Measurements from ENCODE around the gene COL1A2. TPM values are rescaled to one million over a fixed set of nuclear protein-coding genes. Genes with fewer than 3 reads are reported as not detected.

The COL1A2 gene
- total RNA-seq, 1 donor from 2014 or later: 28.0 TPM

- no peak overlapping the region for H3K9ac ChIP-seq
- Mint-ChIP-seq H3K27me3 (ENCODE audit: insufficient read depth, low read depth) (no peaks in the 10 kb centered on the region), H3K4me3 (no peak overlapping the region)
Measured at GRCh38 chr7:94401428-94401814, 6.7 kb downstream of the COL1A2 start.

GRCh38 chr7:94403546-94403945 is 8.9 kb downstream of the COL1A2 start:
- no peaks in the 10 kb centered on the region for H3K27me3 ChIP-seq
- H3K4me2 ChIP-seq: no peak overlapping the region
- H3K9ac ChIP-seq: no peak overlapping the region
- no peaks in the 10 kb centered on the region for H3K79me2 ChIP-seq (ENCODE audit: low read depth)
- H3K4me3 Mint-ChIP-seq: no peak overlapping the region
- no peaks in the 10 kb centered on the region for H3K9me3 ChIP-seq (ENCODE audit: low read depth)
- no peak overlapping the region for H3K4me3 ChIP-seq
- H2AFZ ChIP-seq (replicated peaks): no peak overlapping the region
- H3K27ac ChIP-seq: no peak overlapping the region
- no peaks in the 10 kb centered on the region for H3K4me1 ChIP-seq
- H3K27ac Mint-ChIP-seq: no peak overlapping the region
- no peaks in the 10 kb centered on the region for H3F3A ChIP-seq (ENCODE audit: low read depth)
- H3K27me3 Mint-ChIP-seq (ENCODE audit: insufficient read depth, low read depth): no peaks in the 10 kb centered on the region
- no peak for DNase-seq (ENCODE audit: low spot score)
- H3K36me3 Mint-ChIP-seq: no peaks in the 10 kb centered on the region
- peaks cover 9% of the 10 kb centered on the region for H3K36me3 ChIP-seq
- no peaks in the 10 kb centered on the region for H4K20me1 ChIP-seq (ENCODE audit: low read depth)
- H3K4me1 Mint-ChIP-seq: no peaks in the 10 kb centered on the region
- TF ChIP-seq EZH2phosphoT487 (IDR thresholded peaks at IDR 0.05): no peak
- no peak for TF ChIP-seq EZH2 (IDR thresholded peaks at IDR 0.05)
- no peak for TF ChIP-seq CTCF (IDR thresholded peaks at IDR 0.05)
- no peaks in the 10 kb centered on the region for H3K9me3 Mint-ChIP-seq

More at GRCh38 chr7:94401428-94401814, 6.7 kb downstream of the COL1A2 start:
- H4K20me1 ChIP-seq (ENCODE audit: low read depth): no peaks in the 10 kb centered on the region
- H3K4me2 ChIP-seq: no peak overlapping the region
- Mint-ChIP-seq H3K4me1 (no peaks in the 10 kb centered on the region), H3K36me3 (no peaks in the 10 kb centered on the region), H3K9me3 (no peaks in the 10 kb centered on the region), H3K27ac (no peak overlapping the region)
- H3F3A ChIP-seq (ENCODE audit: low read depth): no peaks in the 10 kb centered on the region
- no peaks in the 10 kb centered on the region for H3K9me3 ChIP-seq (ENCODE audit: low read depth)
- H2AFZ ChIP-seq (replicated peaks): no peak overlapping the region
- H3K4me1 ChIP-seq: no peaks in the 10 kb centered on the region
- peaks cover 2% of the 10 kb centered on the region for H3K79me2 ChIP-seq (ENCODE audit: low read depth)
- no peak overlapping the region for H3K4me3 ChIP-seq
- no peak for DNase-seq (ENCODE audit: low spot score)
- H3K27me3 ChIP-seq: no peaks in the 10 kb centered on the region
- no peak overlapping the region for H3K27ac ChIP-seq
- H3K36me3 ChIP-seq: peaks cover 9% of the 10 kb centered on the region
- TF ChIP-seq EZH2phosphoT487 (IDR thresholded peaks at IDR 0.05) (no peak), CTCF (IDR thresholded peaks at IDR 0.05) (no peak), EZH2 (IDR thresholded peaks at IDR 0.05) (no peak)

- H3F3A ChIP-seq (ENCODE audit: low read depth): no peaks in the 10 kb centered on the region
- no peaks in the 10 kb centered on the region for H3K27me3 Mint-ChIP-seq (ENCODE audit: insufficient read depth, low read depth)
- H3K36me3 ChIP-seq: peaks cover 9% of the 10 kb centered on the region
- no peaks in the 10 kb centered on the region for H3K4me1 ChIP-seq
- H3K36me3 Mint-ChIP-seq: no peaks in the 10 kb centered on the region
- H3K9ac ChIP-seq: no peak overlapping the region
- H3K4me2 ChIP-seq: no peak overlapping the region
- no peaks in the 10 kb centered on the region for H3K9me3 Mint-ChIP-seq
- H3K79me2 ChIP-seq (ENCODE audit: low read depth): no peaks in the 10 kb centered on the region
- H3K27ac ChIP-seq: no peak overlapping the region
- H3K4me3 ChIP-seq: no peak overlapping the region
- no peaks in the 10 kb centered on the region for H3K27me3 ChIP-seq
- H3K27ac Mint-ChIP-seq: no peak overlapping the region
- H4K20me1 ChIP-seq (ENCODE audit: low read depth): no peaks in the 10 kb centered on the region
- DNase-seq (ENCODE audit: low spot score): no peak
- no peak overlapping the region for H3K4me3 Mint-ChIP-seq
- no peaks in the 10 kb centered on the region for H3K9me3 ChIP-seq (ENCODE audit: low read depth)
- no peak overlapping the region for H2AFZ ChIP-seq (replicated peaks)
- H3K4me1 Mint-ChIP-seq: no peaks in the 10 kb centered on the region
- no peak for TF ChIP-seq EZH2 (IDR thresholded peaks at IDR 0.05)
- no peak for TF ChIP-seq EZH2phosphoT487 (IDR thresholded peaks at IDR 0.05)
- no peak for TF ChIP-seq CTCF (IDR thresholded peaks at IDR 0.05)
Measured at GRCh38 chr7:94405506-94405905, 10.8 kb downstream of the COL1A2 start.
